Activated CD4-positive, alpha-beta T cell treated with anti-CD3 and anti-CD28 coated beads for 48 hours (primary cell): ENCODE results near the gene CHN1.

Source experiments
- DNase-seq: peaks from one replicate; pipeline ENCODE4 v3.0.0-alpha.2; 2020

Gene CHN1, protein sequence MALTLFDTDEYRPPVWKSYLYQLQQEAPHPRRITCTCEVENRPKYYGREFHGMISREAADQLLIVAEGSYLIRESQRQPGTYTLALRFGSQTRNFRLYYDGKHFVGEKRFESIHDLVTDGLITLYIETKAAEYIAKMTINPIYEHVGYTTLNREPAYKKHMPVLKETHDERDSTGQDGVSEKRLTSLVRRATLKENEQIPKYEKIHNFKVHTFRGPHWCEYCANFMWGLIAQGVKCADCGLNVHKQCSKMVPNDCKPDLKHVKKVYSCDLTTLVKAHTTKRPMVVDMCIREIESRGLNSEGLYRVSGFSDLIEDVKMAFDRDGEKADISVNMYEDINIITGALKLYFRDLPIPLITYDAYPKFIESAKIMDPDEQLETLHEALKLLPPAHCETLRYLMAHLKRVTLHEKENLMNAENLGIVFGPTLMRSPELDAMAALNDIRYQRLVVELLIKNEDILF

DNA sequence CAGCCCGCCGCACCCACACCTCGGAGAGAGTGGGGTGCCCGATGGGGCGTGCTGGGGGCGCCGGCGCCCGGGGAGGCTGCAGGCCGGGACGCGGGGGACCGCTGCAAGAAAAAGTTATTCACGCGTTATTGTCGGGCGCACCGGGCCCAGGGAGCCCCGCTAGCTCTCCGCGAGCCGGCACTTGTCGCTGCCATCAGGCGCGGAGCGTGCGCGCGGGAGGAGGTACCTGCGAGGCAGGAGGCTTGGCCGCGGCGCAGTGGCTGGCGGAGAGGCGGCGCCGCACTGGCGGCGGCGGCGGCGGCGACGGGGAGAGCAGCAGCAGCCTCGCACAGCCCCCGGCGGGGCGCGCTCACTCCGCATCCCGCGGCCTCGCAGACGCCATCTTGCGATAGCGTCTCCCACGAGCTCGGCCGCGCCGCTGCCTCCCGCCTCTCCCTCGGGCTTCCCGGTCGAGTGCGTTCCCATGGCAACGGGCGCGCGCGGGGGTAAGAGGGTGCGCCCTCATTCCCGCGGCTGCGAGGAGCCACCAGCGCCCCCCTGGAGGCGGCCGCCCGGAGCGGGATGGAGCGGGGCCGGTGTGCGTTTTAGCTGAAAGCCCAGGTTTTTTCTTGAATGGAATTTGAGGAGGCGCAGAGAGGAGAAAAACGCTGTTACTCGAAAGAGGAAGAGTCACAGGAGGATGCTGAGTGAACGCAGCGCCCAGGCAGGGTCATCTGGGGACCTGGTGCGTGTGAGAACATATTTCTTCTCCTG lies at the start of gene CHN1:
TSS of gene CHN1 (minus strand) at position 402 of the 753 bp plus-strand sequence. CDS start 469 bp downstream, outside the sequence.
- peak; percentile 73 for DNase-seq

DNA sequence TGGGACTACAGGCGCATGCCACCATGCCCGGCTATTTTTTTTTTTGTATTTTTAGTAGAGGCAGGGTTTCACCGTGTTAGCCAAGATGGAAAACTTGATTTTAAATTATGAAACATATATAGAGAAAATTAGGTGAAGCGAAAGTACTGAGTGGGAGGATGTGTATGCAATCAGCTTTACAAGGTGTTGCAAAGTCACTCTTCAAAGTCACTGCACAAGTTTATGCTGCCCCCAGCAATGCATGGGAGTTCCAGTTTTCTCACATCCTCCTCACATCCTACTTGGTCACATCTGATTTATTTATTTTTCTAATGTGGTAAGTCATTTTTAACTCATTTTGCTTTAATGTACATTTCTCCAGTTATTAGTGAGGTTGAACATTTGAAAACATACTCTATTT lies 49.2 kb upstream of the CHN1 start:
- DNase-seq: no peak

DNA sequence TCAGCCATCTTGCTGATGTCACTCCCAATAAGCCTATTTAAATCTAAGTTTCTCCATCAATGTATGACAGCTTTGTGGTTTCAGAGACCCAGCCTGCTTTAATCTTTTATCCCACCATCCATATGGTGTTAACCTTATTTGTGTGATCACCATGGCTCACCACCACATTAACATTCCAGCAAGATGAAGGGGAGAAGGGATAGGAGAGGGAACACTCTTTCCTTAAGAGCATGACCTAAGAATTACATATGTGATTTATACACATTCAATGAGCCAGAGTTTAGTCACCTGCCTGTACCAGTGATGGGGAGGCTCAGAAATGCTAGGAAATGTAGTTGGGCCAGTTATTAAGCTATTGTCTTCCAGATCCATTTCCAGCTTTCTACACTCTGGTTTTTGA lies 44.5 kb upstream of the CHN1 start:
- no peak for DNase-seq

DNA sequence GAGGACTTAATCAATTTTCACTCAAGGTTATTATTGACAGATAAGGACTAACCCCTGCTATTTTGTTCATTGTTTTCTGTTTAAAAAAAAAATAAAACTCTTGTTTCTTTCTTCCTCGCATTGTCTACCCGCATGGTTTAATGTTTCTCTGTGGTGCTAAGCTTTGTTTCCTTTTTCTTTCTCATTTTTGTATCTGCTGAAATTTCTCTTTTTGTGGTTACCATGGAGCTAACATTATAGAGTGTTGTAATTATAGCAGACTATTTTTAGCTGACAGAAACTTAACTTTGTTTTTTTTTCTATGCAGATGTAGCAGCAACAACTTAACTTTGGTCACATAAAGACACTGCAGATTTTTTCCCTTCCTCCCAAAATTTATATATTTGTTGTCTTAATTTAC lies 43.1 kb upstream of the CHN1 start:
- no peak for DNase-seq

DNA sequence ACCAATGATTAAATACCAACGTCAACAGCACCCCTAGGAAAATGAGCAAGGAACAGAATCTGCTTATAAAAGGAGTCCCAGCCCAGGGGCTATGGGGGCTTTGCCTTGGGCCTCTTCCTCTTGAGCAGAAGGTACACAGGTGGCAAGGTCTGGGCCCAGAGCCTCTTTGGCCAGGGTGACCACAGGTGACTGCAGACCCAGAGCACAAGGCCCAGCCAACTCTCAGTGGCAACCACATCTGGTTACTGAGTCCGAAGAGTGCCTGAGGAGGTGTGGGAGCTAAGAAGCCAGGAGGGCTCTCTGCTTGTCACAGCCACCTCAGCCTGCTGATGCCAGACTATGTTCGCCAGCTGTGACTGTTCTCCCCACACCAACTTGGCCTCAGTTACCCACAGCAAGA lies 34.3 kb upstream of the CHN1 start:
- no peak for DNase-seq

DNA sequence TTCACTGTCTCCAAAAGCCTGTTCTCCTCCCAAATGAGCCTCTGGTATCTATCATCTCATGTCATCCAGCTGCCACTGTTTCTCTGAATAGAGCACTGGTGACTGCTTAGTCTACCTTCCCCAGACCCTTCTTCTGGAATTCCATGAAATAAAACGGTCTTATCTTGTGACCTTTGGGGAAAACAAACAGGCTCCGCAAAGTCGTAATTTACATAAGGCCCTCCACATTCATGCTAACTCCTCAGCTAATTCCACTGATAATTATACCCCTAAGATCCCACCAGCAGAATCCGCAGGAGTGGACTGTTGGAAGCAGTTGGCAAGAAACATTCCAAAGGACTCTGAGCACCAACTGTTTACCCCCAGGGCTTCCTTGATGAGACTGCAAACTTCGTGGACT lies 33.9 kb upstream of the CHN1 start:
- DNase-seq: no peak

DNA sequence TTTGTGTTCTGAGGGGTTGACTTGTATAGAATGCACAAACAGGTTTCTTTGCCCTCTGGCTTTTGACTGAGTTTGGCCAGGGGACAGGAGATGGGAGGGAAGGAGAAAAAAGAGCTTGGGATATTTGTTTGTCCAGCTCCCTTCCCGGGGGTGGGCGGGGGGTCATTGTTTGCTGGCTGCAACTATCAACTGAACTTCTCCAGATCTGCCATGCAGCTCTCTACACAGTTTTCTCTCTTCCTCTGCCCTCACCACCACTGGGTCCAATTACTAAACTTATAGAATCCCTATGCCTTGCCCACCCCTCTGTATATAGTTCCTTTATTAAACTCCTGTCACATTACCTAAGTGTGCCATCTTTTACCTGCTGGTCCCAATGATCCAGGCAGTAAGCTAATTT lies 32.8 kb upstream of the CHN1 start:
- no peak for DNase-seq

DNA sequence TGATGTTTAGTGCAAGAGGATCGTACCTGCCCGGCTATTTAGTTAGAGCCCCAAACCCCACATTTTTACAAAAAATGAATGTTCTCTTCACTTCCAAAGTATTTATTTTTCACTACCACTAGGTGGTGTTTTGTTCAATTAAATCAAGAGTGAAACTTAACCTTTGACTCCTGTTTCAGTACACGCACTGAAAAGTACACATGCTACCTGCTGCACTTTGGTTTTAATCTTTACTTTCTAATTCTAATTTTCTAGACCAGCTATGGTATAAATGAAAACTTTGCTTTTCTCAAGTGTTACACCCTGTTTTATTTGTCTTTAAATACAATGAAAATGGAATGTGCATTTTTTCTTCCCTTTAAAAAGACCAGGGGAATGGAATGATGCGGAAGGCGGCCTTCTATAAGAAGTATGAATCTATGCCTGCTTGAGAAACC lies 31.4 kb upstream of the CHN1 start:
- no peak for DNase-seq

DNA sequence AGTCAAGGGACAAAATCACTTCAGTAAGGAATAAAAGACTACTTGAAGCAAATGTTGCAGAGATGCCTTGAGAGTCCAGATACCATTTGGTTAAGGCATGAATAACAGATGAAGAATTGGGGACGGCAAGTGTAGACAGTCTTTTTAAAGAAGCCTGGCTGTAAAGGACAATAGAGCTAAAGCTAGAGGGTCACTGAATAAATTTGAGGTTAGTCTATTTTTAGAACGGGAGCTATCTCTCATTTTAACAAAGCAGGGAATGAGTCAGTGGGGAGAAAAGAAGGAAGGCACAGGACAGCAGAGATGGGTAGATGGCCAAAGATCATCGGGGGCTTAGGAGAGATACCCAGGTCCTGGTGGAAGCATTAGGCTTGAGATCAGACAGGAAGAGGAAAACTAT lies 30.6 kb upstream of the CHN1 start:
- no peak for DNase-seq

DNA sequence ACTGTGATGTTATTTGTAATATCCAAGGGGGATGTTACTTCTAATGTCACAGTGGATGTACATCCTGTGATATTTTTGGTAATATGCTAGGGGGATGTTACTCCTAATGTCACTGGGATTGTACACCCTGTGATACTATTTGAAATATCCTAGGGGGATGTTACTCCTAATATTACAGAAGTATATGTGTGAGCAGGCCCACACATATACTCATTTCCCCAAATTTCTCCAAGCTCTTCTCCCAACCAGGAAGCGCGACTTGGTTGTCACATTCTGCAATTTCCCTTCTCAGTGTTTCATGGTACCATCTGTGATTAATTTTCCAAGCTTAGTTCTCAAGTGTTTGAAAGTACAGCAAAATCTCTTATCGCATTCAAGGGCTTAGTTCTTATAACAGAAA lies 29.5 kb upstream of the CHN1 start:
- DNase-seq: no peak

DNA sequence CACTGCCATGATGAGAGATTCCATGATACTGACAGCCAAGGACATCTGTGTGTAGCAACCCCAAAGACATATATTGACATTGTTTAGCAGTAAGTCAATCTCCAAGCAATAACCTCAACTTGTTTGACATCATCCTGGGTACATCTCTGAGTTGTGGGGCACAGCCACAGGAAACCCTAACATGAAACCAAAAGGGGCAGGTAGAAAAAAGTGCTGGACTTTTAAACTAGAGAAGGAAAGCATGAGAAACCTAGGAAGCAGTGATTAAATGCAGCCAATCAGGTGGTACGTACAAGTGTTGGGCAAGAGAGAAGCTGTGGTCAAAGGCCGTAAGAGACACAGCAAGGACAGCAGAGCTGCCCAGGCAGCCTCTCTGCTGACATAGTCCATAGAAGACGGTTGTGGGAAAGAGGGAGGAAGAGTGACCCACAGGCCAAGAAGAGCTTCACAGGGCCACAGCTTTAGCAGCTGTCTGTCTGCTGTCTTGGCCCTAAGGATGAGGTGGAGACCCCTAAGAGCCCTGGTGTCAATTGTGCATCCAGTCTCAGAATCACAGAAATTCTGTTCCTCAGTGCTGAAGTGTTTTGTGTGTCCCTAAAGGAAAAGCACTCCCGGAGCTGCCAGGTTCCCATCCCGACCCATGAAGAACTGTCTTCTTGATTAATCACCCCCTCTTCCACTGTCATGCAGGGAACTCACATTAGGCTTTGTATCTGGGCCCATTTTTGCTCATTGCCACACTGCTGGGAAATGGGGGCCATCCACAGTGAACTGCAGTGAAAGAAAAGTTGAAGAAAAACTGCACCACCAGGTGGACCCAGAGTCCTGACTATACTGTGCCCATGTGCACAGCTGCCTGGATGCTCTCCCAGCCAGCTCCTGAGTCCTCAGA lies 25.4 kb upstream of the CHN1 start:
- DNase-seq: peak; percentile 37

DNA sequence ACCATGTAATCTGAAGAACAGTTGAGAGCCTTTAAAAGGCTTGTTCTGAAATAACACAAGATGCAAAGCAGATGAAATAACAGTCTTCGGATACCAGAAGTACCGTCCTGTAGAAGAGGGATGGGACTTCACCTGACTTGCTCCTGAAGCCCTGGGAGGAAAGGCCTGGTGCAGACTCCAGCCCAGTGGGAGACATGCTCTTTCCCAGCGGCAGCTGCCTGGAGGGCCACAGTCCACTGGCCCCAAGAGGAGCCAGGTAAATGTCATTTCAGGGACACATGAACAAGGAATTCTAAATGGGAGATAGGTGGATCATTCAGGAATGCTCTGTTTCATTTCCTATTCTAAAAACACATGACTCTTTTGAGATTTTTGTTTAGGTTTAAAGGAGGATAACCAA lies 22.6 kb upstream of the CHN1 start:
- DNase-seq: no peak

DNA sequence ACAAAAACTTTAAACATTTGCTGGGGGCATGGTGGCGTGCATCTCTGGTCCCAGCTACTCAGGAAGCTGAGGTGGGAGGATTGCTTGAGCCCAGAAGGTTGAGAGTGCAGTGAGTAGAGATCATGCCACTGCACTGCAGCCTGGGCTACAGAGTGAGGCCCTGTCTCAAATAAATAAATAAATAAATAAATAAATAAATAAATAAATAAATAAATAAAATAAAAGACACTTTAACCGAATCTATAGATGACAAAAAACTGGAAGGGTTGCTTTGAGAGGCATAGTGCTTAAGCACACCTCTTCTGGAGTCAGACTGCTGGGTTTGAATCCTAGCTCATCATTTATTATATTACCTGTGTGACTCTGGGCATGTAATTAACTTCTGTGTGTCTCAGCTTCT lies 21.2 kb upstream of the CHN1 start:
- no peak for DNase-seq

DNA sequence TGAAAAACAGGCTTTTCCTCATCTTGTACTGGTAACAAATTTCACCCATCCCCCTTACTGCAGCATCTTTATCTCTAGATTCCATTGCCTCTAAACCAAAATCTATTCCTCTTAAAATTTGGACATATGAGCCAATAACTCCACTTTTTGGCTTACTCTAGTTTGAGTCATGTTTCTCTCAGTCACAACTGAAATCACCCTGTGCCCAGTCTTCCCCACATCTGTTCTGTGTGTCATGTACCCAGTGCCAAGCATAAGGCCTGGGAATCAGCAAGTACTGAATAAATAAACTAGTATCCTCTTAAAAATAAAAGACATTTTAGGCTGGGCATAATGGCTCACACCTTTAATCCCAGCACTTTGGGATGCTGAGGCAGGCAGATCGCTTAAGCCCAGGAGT lies 20.8 kb upstream of the CHN1 start:
- no peak for DNase-seq

DNA sequence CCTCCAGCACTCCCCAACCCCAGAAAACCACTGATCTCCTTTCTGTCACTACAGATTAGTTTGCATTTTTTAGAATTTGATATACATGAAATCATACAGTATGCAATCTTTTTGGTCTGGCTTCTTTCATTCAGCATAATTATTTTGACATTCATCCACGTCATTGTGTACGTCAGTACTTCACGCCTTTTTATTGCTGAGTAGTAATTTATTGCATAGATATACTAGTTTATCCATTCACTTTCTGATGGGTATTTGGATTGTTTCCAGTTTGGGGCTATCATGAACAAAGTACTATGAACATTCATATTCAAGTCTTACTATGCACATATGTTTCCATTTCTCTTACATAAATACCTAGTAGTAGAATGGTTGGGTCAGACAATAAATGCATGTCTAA lies 20.1 kb upstream of the CHN1 start:
- DNase-seq: no peak

DNA sequence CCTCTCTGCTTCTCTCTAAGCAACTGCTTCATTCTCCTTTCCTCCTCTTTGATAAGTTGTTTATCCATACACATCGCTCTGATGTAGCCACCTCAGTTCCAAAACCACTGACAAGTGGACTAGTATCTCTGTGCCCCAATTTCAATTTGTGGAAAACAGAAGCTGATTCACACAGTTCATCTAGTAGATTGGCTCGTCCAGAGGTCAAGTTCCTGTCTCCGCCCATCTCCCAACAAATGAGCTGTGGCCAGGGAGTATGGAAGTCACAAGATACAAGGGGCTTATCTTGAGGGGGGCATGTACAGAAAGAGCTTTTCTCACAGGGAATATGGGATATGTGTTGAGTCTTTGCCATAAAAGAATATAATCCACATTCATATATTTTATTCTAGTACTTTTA lies 17.7 kb upstream of the CHN1 start:
- no peak for DNase-seq

DNA sequence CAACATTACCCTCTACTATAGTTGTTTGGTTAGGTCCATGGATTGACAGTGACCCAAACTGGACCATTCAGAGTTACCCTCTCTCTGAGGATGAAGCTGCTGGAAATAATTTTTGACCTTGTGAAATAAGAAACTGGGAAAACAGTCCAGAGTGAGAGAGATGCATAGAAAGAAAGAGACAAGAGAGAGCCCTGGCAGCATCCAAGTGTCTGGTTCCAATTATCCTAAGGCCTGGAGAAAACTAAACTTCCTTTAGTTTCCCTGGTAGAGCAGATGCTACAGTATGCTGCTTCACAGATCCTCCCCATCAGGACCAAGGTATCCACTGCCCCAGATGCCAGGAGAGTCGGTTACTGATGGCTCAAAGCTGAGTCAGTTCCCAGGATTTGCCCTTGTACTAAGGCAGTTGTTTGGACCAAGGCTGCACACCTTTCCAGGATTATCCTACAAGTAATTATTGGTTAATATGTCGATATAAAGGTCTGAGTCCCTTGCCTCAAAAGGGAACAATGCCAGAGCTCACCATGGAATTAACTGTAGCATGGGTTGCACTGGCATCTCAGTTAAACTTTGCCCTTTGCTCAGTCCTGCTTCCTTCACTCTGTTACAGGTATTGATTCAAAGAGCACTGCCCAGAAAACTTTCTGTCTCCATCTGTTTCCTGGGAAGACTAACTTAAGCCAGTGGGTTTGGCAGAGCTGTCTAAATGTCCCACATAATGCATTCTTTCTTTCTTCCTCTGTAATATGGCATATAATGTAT lies 14.6 kb upstream of the CHN1 start:
- DNase-seq: no peak

DNA sequence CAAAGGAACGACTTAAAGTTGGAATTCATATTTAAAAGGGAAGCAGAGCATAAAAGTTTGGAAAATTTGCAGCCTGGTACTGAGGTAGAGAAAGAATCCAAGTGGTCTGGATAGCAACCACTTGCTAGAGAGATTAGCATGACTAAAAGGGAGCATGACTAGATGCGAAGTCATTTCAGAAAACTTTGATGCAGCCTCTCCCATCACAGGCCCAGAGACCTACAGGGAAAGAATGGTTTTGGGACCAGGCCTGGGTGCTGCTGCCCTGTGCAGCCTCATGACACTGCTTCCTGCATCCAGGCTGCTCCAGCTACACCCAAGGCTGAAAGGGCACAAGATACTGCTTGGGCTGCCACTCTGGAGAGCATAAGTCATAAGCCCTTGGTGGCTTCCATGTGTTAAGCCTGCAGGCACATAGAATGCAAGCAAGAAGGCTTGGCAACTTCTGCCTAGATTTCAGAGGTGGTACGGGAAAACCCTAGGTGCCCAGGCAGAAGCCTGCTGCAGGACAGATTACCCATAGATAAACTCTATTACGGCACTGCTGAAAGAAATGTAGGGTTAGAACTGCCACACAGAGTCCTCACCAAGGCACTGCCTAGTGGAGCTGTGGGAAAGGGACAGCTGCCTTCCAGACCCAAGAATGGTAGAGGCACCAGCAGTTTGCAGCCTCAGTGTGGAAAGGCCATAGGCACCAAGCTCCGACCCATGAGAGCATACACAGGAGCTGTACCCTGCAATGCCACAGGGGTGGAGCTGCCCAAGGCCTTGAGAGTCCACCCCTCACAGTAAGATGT lies 12.6 kb upstream of the CHN1 start:
- no peak for DNase-seq

DNA sequence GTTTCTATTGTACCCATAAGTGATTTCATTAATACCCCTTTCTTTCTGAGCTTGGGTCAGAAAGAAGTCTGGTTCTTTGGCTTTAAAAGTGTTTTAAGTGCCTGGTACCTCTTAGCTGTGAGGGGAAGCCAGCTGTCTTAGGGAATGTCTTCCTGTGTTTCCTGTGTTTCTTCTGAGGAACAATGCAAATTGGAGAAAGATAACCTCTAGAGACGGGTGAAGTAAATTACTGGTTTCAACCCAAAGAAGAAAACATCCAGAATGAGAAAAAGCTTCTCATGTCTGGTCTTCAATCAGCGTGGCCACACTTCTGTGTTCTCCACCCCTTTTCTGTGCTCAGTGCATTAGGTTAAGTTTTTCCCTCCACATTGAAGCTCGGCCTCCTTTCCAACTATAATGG lies 10.2 kb upstream of the CHN1 start:
- DNase-seq: no peak

DNA sequence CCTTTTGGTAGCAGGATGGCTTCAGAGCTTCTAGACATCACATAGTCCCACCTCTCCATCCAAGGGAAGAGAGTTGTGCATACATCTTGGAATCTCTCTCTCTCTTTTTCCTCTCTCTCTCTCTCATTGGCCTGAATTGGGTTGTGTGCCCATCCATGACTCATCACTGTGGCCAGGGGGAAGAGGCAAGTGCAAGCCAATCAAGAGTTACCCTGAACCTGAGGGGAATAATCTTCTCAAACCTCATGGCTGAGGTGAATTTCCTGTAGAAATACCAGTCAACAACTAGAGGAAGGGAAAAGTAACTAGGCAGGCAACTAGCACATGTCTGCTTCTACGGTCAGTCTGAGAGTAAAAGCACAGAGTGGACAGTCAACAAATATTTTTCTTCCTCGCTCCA lies 7.3 kb upstream of the CHN1 start:
- no peak for DNase-seq

DNA sequence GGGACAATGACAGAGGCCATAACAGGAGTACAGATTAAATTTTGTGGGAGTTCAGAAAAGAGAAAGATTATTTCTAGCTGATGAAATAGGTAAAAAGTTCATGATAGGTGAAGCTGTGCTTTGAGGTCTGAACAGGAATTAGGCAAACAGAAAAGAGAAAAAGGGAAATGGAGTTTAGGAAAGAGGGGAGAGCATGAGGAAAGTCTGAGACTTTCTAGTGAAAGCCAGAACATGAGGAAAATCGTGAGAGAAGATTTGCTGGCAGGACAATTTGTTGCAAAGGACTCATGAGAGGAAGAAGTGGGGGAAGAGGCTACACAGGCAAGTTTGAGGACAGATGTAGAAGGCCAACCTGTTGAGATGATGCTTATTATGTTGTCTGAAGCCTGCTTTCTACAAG lies 6.3 kb upstream of the CHN1 start:
- no peak for DNase-seq

DNA sequence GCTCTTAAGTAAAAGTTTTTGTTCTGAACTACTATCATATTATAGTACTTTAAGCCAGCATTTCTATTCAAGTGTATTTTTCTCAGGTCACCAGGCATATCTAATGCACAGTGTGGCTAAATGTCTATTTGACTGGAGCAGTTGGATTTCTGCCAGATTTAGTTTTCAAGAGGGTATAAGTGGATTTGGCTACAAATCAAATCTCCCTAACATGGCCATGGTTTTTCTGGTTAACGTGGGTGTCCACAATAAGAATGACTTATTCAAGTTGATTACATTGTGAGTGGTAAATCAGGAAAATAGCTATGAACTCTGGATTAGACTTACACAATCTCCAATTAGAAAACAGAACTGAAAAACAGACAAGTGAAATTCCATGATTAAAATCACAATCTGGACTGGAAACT lies 5.7 kb upstream of the CHN1 start:
- DNase-seq: no peak
